SH-SY5Y (cell line): ENCODE results near the gene CLEC16A.

Experiments
- GATA2 ChIP-seq: IDR thresholded peaks from 2 replicates; pipeline ENCODE4 v1.6.1; 2011; ENCODE audit warnings: mild to moderate bottlenecking, low read depth, low read length
- GATA3 ChIP-seq: IDR thresholded peaks from 2 replicates; pipeline ENCODE4 v1.6.1; 2011; ENCODE audit warnings: low read depth, mild to moderate bottlenecking, low read length, moderate library complexity

- no peak for TF ChIP-seq GATA3
- TF ChIP-seq GATA2, result no peak
Measured at GRCh38 chr16:11064851-11065250, 120.5 kb downstream of the CLEC16A start.
